MCF 10A (cell line): ENCODE data around the gene PLAGL1. TPM values are rescaled to one million over a fixed set of nuclear protein-coding genes. Genes with fewer than 3 reads are reported as not detected.

ENCODE experiments used
- BruUV-seq: library from RNA; stranded (reverse); fragments of 400-500 nt; replicated peaks from 2 replicates; lab custom pipeline; 2021; lab: Mats Ljungman, UMichigan
- CTCF ChIA-PET: fragments of 300-600 bp; sonication (Branson Sonifier 250); formaldehyde crosslinking; extraction: SDS; loops from one replicate; lab custom pipeline; 2021; ENCODE audit warnings: antibody characterized with exemption, inconsistent platforms; lab: Yijun Ruan, JAX
- POLR2A ChIA-PET: fragments of 300-600, 350-650 bp; sonication (Branson Sonifier 250); formaldehyde crosslinking; extraction: SDS; loops from one replicate; lab custom pipeline; 2020; ENCODE audit warnings: antibody characterized with exemption, inconsistent platforms; lab: Yijun Ruan, JAX
- DNase-seq: peaks from one replicate; pipeline ENCODE4 v3.0.0-alpha.2; 2018; ENCODE audit not compliant: unreplicated experiment
- H3K27ac Mint-ChIP-seq: one replicate; pipeline ENCODE4 v1.8.0; 2022; ENCODE audit warnings: mild to moderate bottlenecking, low read depth, mixed read lengths; ENCODE audit not compliant: unreplicated experiment
- H3K27me3 Mint-ChIP-seq: one replicate; pipeline ENCODE4 v1.8.0; 2022; ENCODE audit warnings: mixed read lengths; ENCODE audit not compliant: insufficient read depth, unreplicated experiment
- H3K36me3 Mint-ChIP-seq: one replicate; pipeline ENCODE4 v1.8.0; 2022; ENCODE audit warnings: mild to moderate bottlenecking, moderate library complexity, mixed read lengths; ENCODE audit not compliant: insufficient read depth, unreplicated experiment
- H3K4me1 Mint-ChIP-seq: one replicate; pipeline ENCODE4 v1.8.0; 2022; ENCODE audit warnings: mixed read lengths; ENCODE audit not compliant: insufficient read depth, unreplicated experiment
- H3K4me3 Mint-ChIP-seq: one replicate; pipeline ENCODE4 v1.8.0; 2022; ENCODE audit warnings: mild to moderate bottlenecking, moderate library complexity, mixed read lengths; ENCODE audit not compliant: unreplicated experiment
- H3K9me3 Mint-ChIP-seq: one replicate; pipeline ENCODE4 v1.8.0; 2022; ENCODE audit warnings: mixed read lengths; ENCODE audit not compliant: unreplicated experiment
- intact Hi-C: fragments of 100-400 bp; cut with micrococcal nuclease; formaldehyde crosslinking; loops from 2 replicates; pipeline ENCODE4 v1.14.1; 2022
- total RNA-seq: library from RNA; stranded (reverse); gene quantifications from 2 replicates; pipeline ENCODE4 v1.2.3, GENCODE V29; 2022
- TF ChIP-seq, protein P1 (sequence below): fragments of 200-600 bp; IDR thresholded peaks from one replicate; pipeline ENCODE4 v1.8.0; 2022; ENCODE audit warnings: antibody characterized with exemption, mild to moderate bottlenecking; ENCODE audit not compliant: unreplicated experiment

PLAGL1 gene
- total RNA-seq, 1 experiment from 2014 or later, result 52.1 TPM

DNA sequence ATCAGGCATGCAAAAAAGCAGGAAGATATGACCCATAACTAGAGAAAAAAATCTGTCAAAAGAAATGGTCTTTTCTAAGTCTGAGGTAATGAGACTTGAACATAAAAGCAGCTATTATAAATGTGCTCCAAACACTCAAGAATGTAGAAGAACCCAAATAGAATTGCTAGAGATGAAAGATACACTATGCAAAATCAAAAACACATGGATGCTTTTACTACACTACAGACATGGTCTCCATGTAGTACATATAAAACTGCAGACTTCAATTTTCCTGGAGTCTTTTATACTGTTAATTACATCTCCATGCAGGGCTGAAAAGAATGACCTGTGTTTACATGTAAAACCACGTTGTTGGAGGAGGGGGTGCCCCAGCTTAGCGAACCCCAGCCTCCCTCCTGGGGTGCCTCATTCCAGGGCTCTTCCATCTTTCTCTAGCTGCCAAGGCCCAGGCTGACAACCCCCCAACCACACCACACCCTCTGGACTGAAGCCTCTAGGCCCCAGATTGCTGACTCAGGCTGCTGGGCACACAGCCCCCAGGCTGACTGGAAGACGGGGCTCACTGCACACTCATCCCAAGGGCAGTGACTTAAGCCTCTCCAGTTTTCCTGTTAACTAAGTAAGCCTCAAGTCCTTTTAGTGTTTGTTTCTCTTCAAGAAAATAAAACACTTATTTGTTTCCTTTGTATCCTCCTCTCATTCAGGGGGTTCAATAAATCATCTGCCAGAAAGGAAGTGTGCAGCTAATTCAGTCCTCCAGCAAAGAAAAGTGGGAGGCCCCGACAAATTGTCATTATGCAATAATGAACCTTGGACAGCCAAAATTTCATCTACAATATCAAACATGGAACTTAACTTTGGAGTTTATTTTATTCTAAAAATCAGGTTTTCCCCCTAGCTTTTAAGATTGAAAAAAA, 26.0 kb upstream of the PLAGL1 start:
- Mint-ChIP-seq H3K4me1 (peaks cover 4% of the 10 kb centered on the region), H3K36me3 (no peaks in the 10 kb centered on the region), H3K27me3 (no peaks in the 10 kb centered on the region), H3K4me3 (no peak overlapping the region), H3K9me3 (peaks cover 10% of the 10 kb centered on the region), H3K27ac (no peak overlapping the region)
- intact Hi-C loops, result no loop called here
- no TSS peak for BruUV-seq
- ChIA-PET CTCF (interaction anchor here (1.1 to 1.4 kb wide), 3 partner anchors 14 to 459 kb away, joined by 4 to 9 read pairs (median 5); no protein-coding TSS in a partner anchor), POLR2A (interaction anchor here (0.6 kb wide), 1 partner anchor 208 kb away, joined by 4 read pairs; no protein-coding TSS in a partner anchor)
- TF ChIP-seq, protein P1, sequence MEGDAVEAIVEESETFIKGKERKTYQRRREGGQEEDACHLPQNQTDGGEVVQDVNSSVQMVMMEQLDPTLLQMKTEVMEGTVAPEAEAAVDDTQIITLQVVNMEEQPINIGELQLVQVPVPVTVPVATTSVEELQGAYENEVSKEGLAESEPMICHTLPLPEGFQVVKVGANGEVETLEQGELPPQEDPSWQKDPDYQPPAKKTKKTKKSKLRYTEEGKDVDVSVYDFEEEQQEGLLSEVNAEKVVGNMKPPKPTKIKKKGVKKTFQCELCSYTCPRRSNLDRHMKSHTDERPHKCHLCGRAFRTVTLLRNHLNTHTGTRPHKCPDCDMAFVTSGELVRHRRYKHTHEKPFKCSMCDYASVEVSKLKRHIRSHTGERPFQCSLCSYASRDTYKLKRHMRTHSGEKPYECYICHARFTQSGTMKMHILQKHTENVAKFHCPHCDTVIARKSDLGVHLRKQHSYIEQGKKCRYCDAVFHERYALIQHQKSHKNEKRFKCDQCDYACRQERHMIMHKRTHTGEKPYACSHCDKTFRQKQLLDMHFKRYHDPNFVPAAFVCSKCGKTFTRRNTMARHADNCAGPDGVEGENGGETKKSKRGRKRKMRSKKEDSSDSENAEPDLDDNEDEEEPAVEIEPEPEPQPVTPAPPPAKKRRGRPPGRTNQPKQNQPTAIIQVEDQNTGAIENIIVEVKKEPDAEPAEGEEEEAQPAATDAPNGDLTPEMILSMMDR, result no peak
- peak; percentile 8 for DNase-seq

DNA sequence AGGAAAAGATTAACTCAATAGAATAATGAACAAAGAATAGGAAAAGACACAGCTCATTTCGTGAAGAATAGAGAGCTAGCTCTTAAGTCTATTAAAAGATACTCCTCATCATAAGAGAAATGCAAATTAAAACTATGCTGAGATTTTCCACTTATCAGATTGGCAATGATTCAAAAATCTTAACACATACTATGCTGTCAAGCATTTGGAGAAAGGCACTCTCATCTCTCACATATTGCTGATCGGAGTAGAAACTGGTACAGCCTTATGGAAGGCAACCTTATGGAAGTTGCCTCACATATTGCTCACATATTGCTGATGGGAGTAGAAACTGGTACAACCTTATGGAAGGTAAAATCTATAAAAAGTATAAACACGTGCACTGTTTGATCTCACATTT, 21.4 kb upstream of the PLAGL1 start:
- Mint-ChIP-seq H3K4me1 (no peaks in the 10 kb centered on the region), H3K27me3 (peaks cover 19% of the 10 kb centered on the region), H3K36me3 (no peaks in the 10 kb centered on the region), H3K4me3 (no peak overlapping the region), H3K27ac (no peak overlapping the region), H3K9me3 (peaks cover 10% of the 10 kb centered on the region)
- ChIA-PET POLR2A (no interaction called here), CTCF (interaction anchor here (0.7 to 2.2 kb wide), 2 partner anchors 16 to 454 kb away, joined by 3 to 7 read pairs; no protein-coding TSS in a partner anchor)
- intact Hi-C loops, result no loop called here
- TF ChIP-seq, protein P1, result no peak
- no peak for DNase-seq
- no TSS peak for BruUV-seq

DNA sequence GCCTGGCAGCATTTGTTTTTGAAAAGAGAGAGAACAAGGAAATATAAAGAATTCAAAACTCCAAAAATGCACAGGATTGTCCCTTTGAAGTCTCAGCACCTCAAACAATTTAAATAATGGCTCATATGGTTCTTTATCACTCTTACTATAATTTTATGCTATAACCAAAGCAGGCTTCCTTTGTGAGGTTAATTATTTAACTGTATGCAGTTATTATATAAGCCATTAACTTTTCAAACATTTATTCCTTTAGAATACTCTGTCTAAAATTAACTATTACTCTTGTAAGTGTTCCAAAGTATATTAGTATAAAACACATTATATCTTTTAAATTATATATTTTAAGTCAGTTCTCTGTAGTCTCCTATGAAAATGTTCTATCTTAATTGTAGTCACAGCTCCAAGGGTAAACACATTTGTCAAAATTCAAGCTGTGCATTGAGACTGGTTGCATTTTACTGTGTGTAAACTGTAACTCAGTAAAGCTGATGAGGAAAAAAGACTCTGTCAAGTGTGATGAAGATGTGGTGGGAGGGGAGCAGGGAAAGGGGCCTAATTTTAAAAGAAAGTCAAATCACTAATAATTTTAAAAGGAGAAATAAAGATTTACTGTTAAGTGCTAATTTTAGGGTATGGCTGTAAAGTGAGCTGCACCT, 20.0 kb upstream of the PLAGL1 start:
- Mint-ChIP-seq H3K27ac (no peak overlapping the region), H3K27me3 (peaks cover 19% of the 10 kb centered on the region), H3K36me3 (no peaks in the 10 kb centered on the region), H3K4me3 (no peak overlapping the region), H3K4me1 (no peaks in the 10 kb centered on the region), H3K9me3 (peaks cover 4% of the 10 kb centered on the region)
- ChIA-PET CTCF (interaction anchor here (1.7 to 2.2 kb wide), 2 partner anchors 15 to 88 kb away, joined by 6 to 7 read pairs; no protein-coding TSS in a partner anchor), POLR2A (interaction anchor here (1.4 kb wide), 1 partner anchor 10 kb away, joined by 3 read pairs; no protein-coding TSS in a partner anchor)
- intact Hi-C loops, result no loop called here
- no peak for DNase-seq
- no TSS peak for BruUV-seq
- TF ChIP-seq, protein P1, result no peak

DNA sequence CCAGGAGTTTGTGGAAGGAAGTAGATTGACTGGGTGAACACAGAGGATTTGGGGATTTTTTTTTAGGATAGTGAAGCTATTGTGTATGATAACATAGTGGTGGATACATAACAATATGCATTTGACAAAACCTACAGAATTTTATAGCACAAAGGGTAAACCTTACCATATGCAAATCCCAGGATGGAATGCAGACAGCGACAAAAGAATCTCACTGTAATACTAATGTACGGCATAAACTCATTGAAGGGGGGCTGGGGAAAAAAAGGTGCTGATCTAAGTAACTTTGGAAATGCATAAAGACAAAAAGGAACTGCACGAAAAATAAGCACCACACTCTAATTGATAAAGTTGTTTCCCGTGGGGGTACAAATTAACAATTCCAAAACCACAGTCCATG, 15.2 kb upstream of the PLAGL1 start:
- Mint-ChIP-seq H3K9me3 (no peaks in the 10 kb centered on the region), H3K36me3 (no peaks in the 10 kb centered on the region), H3K27ac (no peak overlapping the region), H3K27me3 (peaks cover 20% of the 10 kb centered on the region), H3K4me3 (no peak overlapping the region), H3K4me1 (no peaks in the 10 kb centered on the region)
- ChIA-PET CTCF (interaction anchor here (1.3 to 1.4 kb wide), 2 partner anchors 10 to 12 kb away, joined by 4 to 7 read pairs; no protein-coding TSS in a partner anchor), POLR2A (interaction anchor here (0.6 kb wide), 1 partner anchor 200 kb away, joined by 3 read pairs; no protein-coding TSS in a partner anchor)
- intact Hi-C loops, result no loop called here
- no peak for DNase-seq
- TF ChIP-seq, protein P1, result no peak
- no TSS peak for BruUV-seq
